Epithelial cell of esophagus (primary cell): Measurements from ENCODE around the gene ZBED1.

Experiments used
- DNase-seq: peaks from one replicate; pipeline ENCODE4 v3.0.0; 2010; ENCODE audit warnings: low read depth
- H3K4me3 ChIP-seq: 2 replicates; pipeline ENCODE4 v1.5.1; 2011; ENCODE audit warnings: mild to moderate bottlenecking, low read length, control low read depth
- CTCF ChIP-seq: IDR thresholded peaks from 2 replicates; pipeline ENCODE4 v1.5.1; 2011; ENCODE audit warnings: low read depth, mild to moderate bottlenecking, low read length, control low read depth, inconsistent platforms; ENCODE audit not compliant: insufficient read depth; ENCODE audit errors: missing control alignments

Gene ZBED1

GRCh38 chrX:2517055-2517454, 16.3 kb upstream of the ZBED1 start:
- no peak for TF ChIP-seq CTCF
- DNase-seq = no peak
- no peak overlapping the region for H3K4me3 ChIP-seq

- no peak for DNase-seq
- H3K4me3 ChIP-seq = no peak overlapping the region
- TF ChIP-seq CTCF = no peak
Observed at GRCh38 chrX:2516623-2517022, 15.8 kb upstream of the ZBED1 start.

- TF ChIP-seq CTCF = no peak
- H3K4me3 ChIP-seq = no peak overlapping the region
- DNase-seq = no peak
Observed at GRCh38 chrX:2514131-2514530, 13.4 kb upstream of the ZBED1 start.

GRCh38 chrX:2513121-2513664, 12.4 kb upstream of the ZBED1 start:
- no peak overlapping the region for H3K4me3 ChIP-seq
- TF ChIP-seq CTCF = no peak
- no peak for DNase-seq

- no peak for DNase-seq
- TF ChIP-seq CTCF = no peak
- H3K4me3 ChIP-seq = no peak overlapping the region
Observed at GRCh38 chrX:2512501-2512900, 11.7 kb upstream of the ZBED1 start.

- no peak for DNase-seq
- TF ChIP-seq CTCF = no peak
- no peak overlapping the region for H3K4me3 ChIP-seq
Observed at GRCh38 chrX:2511326-2511725, 10.6 kb upstream of the ZBED1 start.

GRCh38 chrX:2508648-2509335, 8.0 kb upstream of the ZBED1 start:
- no peak for TF ChIP-seq CTCF
- H3K4me3 ChIP-seq = no peak overlapping the region
- DNase-seq = no peak
